Endothelial cell of hepatic sinusoid (primary cell): ENCODE data around the gene LANCL1.

Source experiments
- in situ Hi-C: cut with HindIII; loops from 2 replicates; pipeline ENCODE4 v1.10.0; 2017; ENCODE audit warnings: low sequenced_read_pairs

Gene LANCL1

DNA sequence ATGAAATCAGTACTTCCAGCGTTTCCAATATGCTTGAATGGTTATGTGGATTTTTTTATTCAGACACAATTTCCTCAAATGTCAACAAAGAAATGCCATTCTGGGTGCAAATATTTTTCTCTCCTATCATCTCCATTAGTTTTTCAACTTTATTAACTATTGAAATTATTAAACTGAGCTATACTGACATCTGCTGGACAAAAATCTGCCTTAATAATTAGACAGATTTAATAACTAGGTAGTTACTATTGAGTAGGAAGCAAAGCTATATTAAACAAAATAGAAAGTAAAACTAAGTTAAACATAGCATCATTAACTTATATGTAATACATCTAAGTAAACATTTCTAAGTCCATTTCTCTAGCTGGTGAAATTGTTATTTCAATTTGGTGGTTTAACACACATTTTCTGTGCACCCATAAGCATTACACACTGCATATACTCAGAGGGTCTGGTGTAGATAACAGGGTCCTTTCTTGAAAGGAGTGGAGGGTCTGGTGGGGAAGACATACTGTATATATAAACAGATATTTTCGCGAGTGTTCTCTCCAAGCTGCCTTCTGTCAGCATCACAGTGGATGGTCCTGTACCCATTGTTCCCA, 77.0 kb downstream of the LANCL1 start:
- in situ Hi-C loops: no loop called here

DNA sequence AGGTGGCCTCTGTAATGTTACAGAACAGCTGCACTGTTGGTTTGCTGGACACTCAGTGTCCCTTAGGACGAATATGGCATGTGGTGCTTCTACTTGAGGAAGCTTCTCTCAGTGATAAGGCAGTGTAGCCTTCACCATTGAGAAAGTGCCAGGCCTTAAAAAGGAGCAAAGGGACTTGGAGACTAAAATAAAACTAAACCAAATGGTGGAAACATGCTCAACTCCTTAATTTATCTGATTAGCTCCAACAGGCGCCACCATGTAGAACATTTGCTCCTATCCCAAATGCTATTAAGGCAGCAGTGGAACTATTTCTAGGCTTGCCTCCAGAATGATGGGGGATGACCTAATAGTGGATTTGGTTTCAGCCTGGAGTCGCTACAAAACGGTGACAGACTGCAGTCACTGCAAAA, 84.1 kb downstream of the LANCL1 start:
- in situ Hi-C loops: no loop called here

- in situ Hi-C loops: no loop called here
These were observed 86.7 kb downstream of the LANCL1 start for GRCh38 chr2:210389856-210390255.

DNA sequence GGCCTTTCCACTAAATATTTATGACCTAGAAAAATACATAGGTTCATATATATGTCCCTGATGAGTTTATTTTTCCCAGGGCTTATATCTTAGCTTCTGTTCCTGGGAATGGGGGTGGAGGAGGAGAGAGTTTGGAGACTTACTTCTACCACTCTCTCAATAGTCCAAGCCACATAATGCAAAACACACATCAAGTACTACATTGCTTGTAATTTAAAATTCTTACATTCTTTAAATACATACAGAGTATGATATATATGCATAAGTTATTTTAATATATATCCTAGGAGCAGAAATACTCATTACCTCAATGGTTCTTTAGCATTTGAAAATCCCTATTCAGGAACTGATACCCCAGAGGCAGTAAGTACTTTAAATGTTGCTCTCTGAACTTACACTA, 88.4 kb downstream of the LANCL1 start:
- in situ Hi-C loops: no loop called here

- in situ Hi-C loops: no loop called here
These were observed 89.5 kb downstream of the LANCL1 start for GRCh38 chr2:210387074-210387473.
